Body of pancreas (tissue), 4 donors: Measurements from ENCODE around the gene CD22. TPM values are rescaled to one million over a fixed set of nuclear protein-coding genes. Genes with fewer than 3 reads are reported as not detected.

Source experiments
- ATAC-seq: fragments of 150-250 bp; one replicate; pipeline ENCODE4 v1.9.1; 2016
- DNase-seq, 4 donors: peaks; one replicate each; pipeline ENCODE4 v3.0.0-alpha.2; 2019
- H3K27ac ChIP-seq, 4 donors: fragments of 200-600 bp; sonication (generic); 1 replicate in 3 of 4; 2 replicates in 1 of 4; pipeline versions ENCODE4 v1.5.1 to v1.6.1; 2016 to 2019; ENCODE audit warnings: mild to moderate bottlenecking in 1 of 4, mixed read lengths in 1 of 4, moderate library complexity in 1 of 4
- H3K27me3 ChIP-seq, 2 donors: fragments of 200-600 bp; sonication (generic); one replicate each; pipeline ENCODE4 v1.6.0; 2016; ENCODE audit warnings: mild to moderate bottlenecking in 1 of 2
- H3K36me3 ChIP-seq, 2 donors: fragments of 200-600 bp; sonication (generic); replicated peaks in 1 of 2; 2 replicates each; pipeline ENCODE4 v1.5.1; 2016; ENCODE audit warnings: low read depth in 2 of 2; ENCODE audit not compliant: insufficient read depth in 1 of 2
- H3K4me1 ChIP-seq: fragments of 200-600 bp; sonication (generic); one replicate; pipeline ENCODE4 v1.6.0; 2016
- H3K4me3 ChIP-seq, 2 donors: fragments of 200-600 bp; sonication (generic); 1 replicate in 1 of 2; 2 replicates in 1 of 2; pipeline ENCODE4 v1.5.1; 2016 to 2019
- H3K9me3 ChIP-seq, 3 donors: fragments of 200-600 bp; sonication (generic); 1 replicate in 2 of 3; 2 replicates in 1 of 3; pipeline ENCODE4 v1.5.1; 2016
- CTCF ChIP-seq, 7 experiments: fragments of 450-650 bp in 4 of 7; fragments of 200-600 bp in 3 of 7; sonication (generic) in 3 of 7; IDR thresholded peaks; one replicate each; pipeline ENCODE4 v1.5.1; 2016 to 2019; ENCODE audit warnings: antibody characterized with exemption in 7 of 7
- POLR2A ChIP-seq, 3 donors: fragments of 450-650 bp; IDR thresholded peaks; one replicate each; pipeline ENCODE4 v1.6.1; 2016; ENCODE audit warnings: antibody characterized with exemption in 3 of 3, mild to moderate bottlenecking in 2 of 3
- WGBS, 2 donors: methylation state at CpG; one replicate each; pipeline ENCODE4 v1.1.5; 2017; 5-methylcytosine and 5-hydroxymethylcytosine counted together
- intact Hi-C: fragments of 100-400 bp; cut with DNase I; formaldehyde crosslinking; loops from one replicate; pipeline ENCODE4 v1.15.1; 2023
- total RNA-seq, 2 donors: library from RNA; depleted of rRNA; stranded (reverse); fragments of >200 nt; gene quantifications; one replicate each; pipeline ENCODE4 v1.1.0, GENCODE V29; 2016

The CD22 gene
- total RNA-seq, 2 donors from 2014 or later = 0.52 to 3.0 TPM

GRCh38 chr19:35347930-35348298, 18.9 kb downstream of the CD22 start:
- DNase-seq = no peak
- 65 to 72% methylated on average over 7 of the region's 7 CpGs for whole genome bisulfite sequencing, 2 donors

GRCh38 chr19:35348911-35349611, 20.1 kb downstream of the CD22 start:
- H3K4me3 ChIP-seq = no peak overlapping the region
- H3K4me1 ChIP-seq = no peaks in the 10 kb centered on the region
- DNase-seq (peak in 1 of 4 donors; percentile 12), ATAC-seq (no peak)
- TF ChIP-seq POLR2A (IDR thresholded peaks at IDR 0.05) (no peak), CTCF (IDR thresholded peaks at IDR 0.05) (no peak)
- H3K9me3 ChIP-seq = no peaks in the 10 kb centered on the region
- H3K27me3 ChIP-seq = peaks cover 0 to 6% of the 10 kb centered on the region in 2 donors
- intact Hi-C loops = loop anchor here (5.0 to 10.0 kb wide), 2 partner anchors 123 to 146 kb away; partner anchors contain the start of gene KRTDAP
- WGBS, 2 donors = 74 to 77% methylated on average over 16 to 18 of the region's 18 CpGs
- no peak overlapping the region for H3K27ac ChIP-seq
- no peaks in the 10 kb centered on the region for H3K36me3 ChIP-seq

More at GRCh38 chr19:35347930-35348298, 18.9 kb downstream of the CD22 start:
- H3K4me1 ChIP-seq = no peaks in the 10 kb centered on the region
- intact Hi-C loops = loop anchor here (5.0 to 10.0 kb wide), 2 partner anchors 124 to 147 kb away; partner anchors contain the start of gene KRTDAP
- no peaks in the 10 kb centered on the region for H3K36me3 ChIP-seq
- no peak overlapping the region for H3K27ac ChIP-seq
- peaks cover 0 to 6% of the 10 kb centered on the region in 2 donors for H3K27me3 ChIP-seq
- no peaks in the 10 kb centered on the region for H3K9me3 ChIP-seq
- H3K4me3 ChIP-seq = no peak overlapping the region
- TF ChIP-seq POLR2A (IDR thresholded peaks at IDR 0.05) (no peak), CTCF (IDR thresholded peaks at IDR 0.05) (no peak)
- no peak for ATAC-seq

GRCh38 chr19:35349614-35350521, 20.9 kb downstream of the CD22 start:
- ATAC-seq (no peak), DNase-seq (peak in 1 of 4 donors; percentile 8)
- no peak overlapping the region for H3K27ac ChIP-seq
- 75 to 78% methylated on average over 11 to 17 of the region's 17 CpGs for WGBS, 2 donors
- H3K9me3 ChIP-seq = no peaks in the 10 kb centered on the region
- H3K36me3 ChIP-seq = no peaks in the 10 kb centered on the region
- intact Hi-C loops = loop anchor here (5.0 to 10.0 kb wide), 2 partner anchors 122 to 145 kb away; partner anchors contain the start of gene KRTDAP
- no peaks in the 10 kb centered on the region for H3K4me1 ChIP-seq
- no peak overlapping the region for H3K4me3 ChIP-seq
- no peak for TF ChIP-seq CTCF (IDR thresholded peaks at IDR 0.05)
- no peak for TF ChIP-seq POLR2A (IDR thresholded peaks at IDR 0.05)
- peaks cover 0 to 6% of the 10 kb centered on the region in 2 donors for H3K27me3 ChIP-seq

- Histone ChIP-seq H3K36me3 (no peaks in the 10 kb centered on the region), H3K4me1 (no peaks in the 10 kb centered on the region), H3K27ac (no peak overlapping the region), H3K27me3 (peaks cover 0 to 6% of the 10 kb centered on the region in 2 donors), H3K4me3 (no peak overlapping the region), H3K9me3 (no peaks in the 10 kb centered on the region)
- intact Hi-C loops = no loop called here
- DNase-seq (peak in 3 of 4 donors; percentile 34 to 47 (median 44)), ATAC-seq (no peak)
- 80 to 87% methylated on average over 4 to 7 of the region's 7 CpGs for WGBS, 2 donors
- TF ChIP-seq POLR2A (IDR thresholded peaks at IDR 0.05) (peak in 1 of 3 donors; percentile 35), CTCF (IDR thresholded peaks at IDR 0.05) (no peak)
These were observed 21.6 kb downstream of the CD22 start for GRCh38 chr19:35350591-35350990.
